Common myeloid progenitor, CD34-positive (primary cell): ENCODE results near the gene CFAP47.
"Not testable (repeated sequence)": the region's sequence is repeated elsewhere in the genome, so short reads cannot be mapped to it uniquely, and the experiment has no call there.

ENCODE experiments used
- CTCF ChIA-PET: fragments of 350-600 bp; sonication (Branson Sonifier 250); formaldehyde crosslinking; loops from one replicate; lab custom pipeline; 2021; ENCODE audit warnings: antibody characterized with exemption; lab: Charles Lee
- POLR2A ChIA-PET: fragments of 350-600 bp; sonication (Branson Sonifier 250); formaldehyde crosslinking; loops from one replicate; lab custom pipeline; 2021; ENCODE audit warnings: antibody characterized with exemption; lab: Charles Lee
- DNase-seq, 3 donors: peaks; one replicate each; pipeline versions ENCODE4 v3.0.0 to v3.0.0-alpha.2; 2013
- H3K27ac ChIP-seq, 2 experiments: 1 replicate in 1 of 2; 2 replicates in 1 of 2; pipeline ENCODE4 v1.7.0; 2013; ENCODE audit warnings: inconsistent platforms in 2 of 2, low read length in 2 of 2, mild to moderate bottlenecking in 2 of 2, low read depth in 1 of 2, moderate library complexity in 1 of 2; ENCODE audit not compliant: severe bottlenecking in 2 of 2, insufficient read depth in 1 of 2, poor library complexity in 1 of 2
- H3K27me3 ChIP-seq, 5 experiments: replicated peaks in 2 of 5; 1 replicate in 3 of 5; 2 replicates in 2 of 5; pipeline versions ENCODE4 v1.6.1 to v1.7.0; 2013; ENCODE audit warnings: low read length in 4 of 5, mild to moderate bottlenecking in 2 of 5, moderate library complexity in 2 of 5, inconsistent platforms in 1 of 5; ENCODE audit not compliant: insufficient read depth in 5 of 5, control insufficient read depth in 4 of 5
- H3K36me3 ChIP-seq, 4 experiments: 1 replicate in 2 of 4; 2 replicates in 2 of 4; pipeline versions ENCODE4 v1.6.1 to v1.7.0; 2013; ENCODE audit warnings: low read length in 3 of 4, control low read depth in 1 of 4, mild to moderate bottlenecking in 1 of 4; ENCODE audit not compliant: control insufficient read depth in 4 of 4, insufficient read depth in 4 of 4
- H3K4me1 ChIP-seq, 4 experiments: 1 replicate in 3 of 4; 2 replicates in 1 of 4; pipeline versions ENCODE4 v1.6.1 to v1.7.1; 2013; ENCODE audit warnings: low read length in 3 of 4, mild to moderate bottlenecking in 3 of 4, control low read depth in 1 of 4, inconsistent platforms in 1 of 4, moderate library complexity in 1 of 4; ENCODE audit not compliant: control insufficient read depth in 4 of 4, insufficient read depth in 4 of 4; ENCODE audit errors: control extremely low read depth in 1 of 4
- H3K4me3 ChIP-seq, 7 experiments: 1 replicate in 4 of 7; 2 replicates in 3 of 7; pipeline versions ENCODE4 v1.5.1 to v1.7.0; 2013; ENCODE audit warnings: mild to moderate bottlenecking in 7 of 7, low read length in 6 of 7, moderate library complexity in 6 of 7, inconsistent platforms in 2 of 7, low read depth in 2 of 7, control low read depth in 1 of 7; ENCODE audit not compliant: insufficient read depth in 4 of 7, control insufficient read depth in 1 of 7; ENCODE audit errors: extremely low read depth in 1 of 7
- H3K9me3 ChIP-seq, 5 experiments: 1 replicate in 4 of 5; 2 replicates in 1 of 5; pipeline versions ENCODE4 v1.6.1 to v1.7.1; 2013; ENCODE audit warnings: low read length in 4 of 5, mild to moderate bottlenecking in 2 of 5, inconsistent platforms in 1 of 5, low read depth in 1 of 5, moderate library complexity in 1 of 5; ENCODE audit not compliant: control insufficient read depth in 4 of 5, insufficient read depth in 2 of 5; ENCODE audit errors: control extremely low read depth in 1 of 5
- WGBS: methylation state at CpG from one replicate; pipeline ENCODE4 v1.1.5; 2013; ENCODE audit not compliant: insufficient coverage; 5-methylcytosine and 5-hydroxymethylcytosine counted together

Gene CFAP47

GRCh38 chrX:36218801-36219200 lies 299.3 kb downstream of the CFAP47 start:
- 67% methylated on average over 1 of the region's 1 CpG for WGBS
- Histone ChIP-seq H3K27me3 (peaks cover 0 to 2% (median 0%) of the 10 kb centered on the region in 5 experiments), H3K4me3 (no peak overlapping the region), H3K4me1 (no peaks in the 10 kb centered on the region), H3K36me3 (no peaks in the 10 kb centered on the region), H3K27ac (no peak overlapping the region), H3K9me3 (no peaks in the 10 kb centered on the region)
- CTCF ChIA-PET = no interaction called here
- POLR2A ChIA-PET = no interaction called here
- DNase-seq = no peak

GRCh38 chrX:36234840-36235528 lies 315.4 kb downstream of the CFAP47 start:
- H3K9me3 ChIP-seq, H3K4me3 ChIP-seq, DNase-seq, POLR2A ChIA-PET, H3K27me3 ChIP-seq, CTCF ChIA-PET, H3K27ac ChIP-seq, H3K36me3 ChIP-seq, H3K4me1 ChIP-seq: not testable (repeated sequence)
- 97% methylated on average over 10 of the region's 21 CpGs for WGBS

GRCh38 chrX:36241397-36241796 lies 321.9 kb downstream of the CFAP47 start:
- Histone ChIP-seq H3K4me3 (no peak overlapping the region), H3K4me1 (no peaks in the 10 kb centered on the region), H3K36me3 (no peaks in the 10 kb centered on the region), H3K9me3 (no peaks in the 10 kb centered on the region), H3K27me3 (no peaks in the 10 kb centered on the region), H3K27ac (no peak overlapping the region)
- 86% methylated on average over 1 of the region's 1 CpG for WGBS
- ChIA-PET CTCF (no interaction called here), POLR2A (no interaction called here)
- no peak for DNase-seq

- H3K27ac ChIP-seq = no peak overlapping the region
Observed at GRCh38 chrX:36266155-36266554, 346.6 kb downstream of the CFAP47 start.

GRCh38 chrX:36310136-36310535 lies 390.6 kb downstream of the CFAP47 start:
- no peaks in the 10 kb centered on the region for H3K9me3 ChIP-seq
- H3K4me1 ChIP-seq = no peaks in the 10 kb centered on the region
- ChIA-PET POLR2A (no interaction called here), CTCF (no interaction called here)
- no peak overlapping the region for H3K4me3 ChIP-seq
- DNase-seq = no peak
- no peak overlapping the region for H3K27ac ChIP-seq
- no peaks in the 10 kb centered on the region for H3K36me3 ChIP-seq
- WGBS = 50% methylated on average over 1 of the region's 1 CpG
- H3K27me3 ChIP-seq = no peaks in the 10 kb centered on the region

More at GRCh38 chrX:36266155-36266554, 346.6 kb downstream of the CFAP47 start:
- 98% methylated on average over 4 of the region's 5 CpGs for WGBS
- POLR2A ChIA-PET = no interaction called here
- CTCF ChIA-PET = no interaction called here
- Histone ChIP-seq H3K9me3 (no peaks in the 10 kb centered on the region), H3K4me3 (no peak overlapping the region), H3K27me3 (no peaks in the 10 kb centered on the region), H3K4me1 (no peaks in the 10 kb centered on the region), H3K36me3 (no peaks in the 10 kb centered on the region)
- DNase-seq = no peak

- no peaks in the 10 kb centered on the region for H3K27me3 ChIP-seq
- 63% methylated on average over 3 of the region's 3 CpGs for WGBS
- no peak overlapping the region for H3K4me3 ChIP-seq
- ChIA-PET CTCF (no interaction called here), POLR2A (no interaction called here)
- H3K4me1 ChIP-seq = no peaks in the 10 kb centered on the region
- no peaks in the 10 kb centered on the region for H3K36me3 ChIP-seq
- DNase-seq = no peak
- no peak overlapping the region for H3K27ac ChIP-seq
- no peaks in the 10 kb centered on the region for H3K9me3 ChIP-seq
Observed at GRCh38 chrX:36314303-36314702, 394.8 kb downstream of the CFAP47 start.

GRCh38 chrX:36334572-36334971 lies 415.0 kb downstream of the CFAP47 start:
- H3K27ac ChIP-seq = no peak overlapping the region
- 100% methylated on average over 1 of the region's 1 CpG for WGBS
- no peaks in the 10 kb centered on the region for H3K9me3 ChIP-seq
- no peak overlapping the region for H3K4me3 ChIP-seq
- H3K36me3 ChIP-seq = no peaks in the 10 kb centered on the region
- H3K27me3 ChIP-seq = no peaks in the 10 kb centered on the region
- CTCF ChIA-PET = no interaction called here
- DNase-seq = no peak
- no peaks in the 10 kb centered on the region for H3K4me1 ChIP-seq
- POLR2A ChIA-PET = no interaction called here
